GM12878 (cell line): Measurements from ENCODE around the gene LRRN4CL. TPM values are rescaled to one million over a fixed set of nuclear protein-coding genes. Genes with fewer than 3 reads are reported as not detected.

Experiments
- ATAC-seq: fragments of 200-7000 bp; cut with Tn5 transposase; 3 replicates; pipeline ENCODE4 v1.9.1; 2020; ENCODE audit warnings: mild to moderate bottlenecking, moderate library complexity
- BruUV-seq: library from RNA; stranded (reverse); fragments of 400-500 nt; replicated peaks from 2 replicates; lab custom pipeline; 2021; lab: Mats Ljungman, UMichigan
- CTCF ChIA-PET: fragments of 300-600 bp; sonication (Branson Sonifier 250); formaldehyde crosslinking; extraction: SDS; loops from one replicate; lab custom pipeline; 2021; ENCODE audit warnings: inconsistent platforms; lab: Yijun Ruan, JAX
- POLR2A ChIA-PET: fragments of 350-600 bp; formaldehyde crosslinking; extraction: SDS; loops from one replicate; lab custom pipeline; 2021; ENCODE audit warnings: inconsistent platforms; lab: Charles Lee
- RAD21 ChIA-PET: fragments of 300-600 bp; sonication (Branson Sonifier 250); formaldehyde crosslinking; loops from one replicate; lab custom pipeline; 2023; ENCODE audit warnings: antibody characterized with exemption; ENCODE audit not compliant: unreplicated experiment; lab: Charles Lee
- SMC1A ChIA-PET: fragments of 300-600 bp; sonication (Branson Sonifier 250); formaldehyde crosslinking; loops from one replicate; lab custom pipeline; 2023; ENCODE audit not compliant: unreplicated experiment, uncharacterized antibody; lab: Charles Lee
- DNase-seq: peaks from one replicate; pipeline ENCODE4 v3.0.0-alpha.2; 2011; ENCODE audit warnings: low read depth, low spot score
- FAIRE-seq: peaks from 3 replicates; lab custom pipeline; 2011; peaks lifted over from hg19 to GRCh38; lab: Jason Lieb, UNC
- H2AFZ ChIP-seq: 2 replicates; pipeline ENCODE4 v1.6.0; 2011; ENCODE audit warnings: low read depth, low read length, control low read depth; ENCODE audit not compliant: control insufficient read depth
- H3K27ac ChIP-seq: 2 replicates; pipeline ENCODE4 v1.5.1; 2011; ENCODE audit warnings: control low read depth; ENCODE audit not compliant: control insufficient read depth, insufficient read depth
- H3K27me3 ChIP-seq, 2 experiments: replicated peaks in 1 of 2; 2 replicates each; pipeline versions ENCODE4 v1.6.0 to v1.6.1; 2011; ENCODE audit warnings: low read length in 1 of 2; ENCODE audit not compliant: control insufficient read depth in 2 of 2, insufficient read depth in 2 of 2
- H3K36me3 ChIP-seq, 2 experiments: 2 replicates each; pipeline ENCODE4 v1.5.1; 2011; ENCODE audit warnings: low read length in 1 of 2; ENCODE audit not compliant: control insufficient read depth in 2 of 2, insufficient read depth in 2 of 2
- H3K4me1 ChIP-seq: 2 replicates; pipeline ENCODE4 v1.6.1; 2011; ENCODE audit warnings: mild to moderate bottlenecking, low read length, moderate library complexity, mixed read lengths; ENCODE audit not compliant: control insufficient read depth, insufficient read depth
- H3K4me2 ChIP-seq: 2 replicates; pipeline ENCODE4 v1.6.0; 2011; ENCODE audit warnings: control low read depth; ENCODE audit not compliant: control insufficient read depth, insufficient read depth
- H3K4me3 ChIP-seq: fragments of 200-600 bp; sonication (generic); 2 replicates; pipeline ENCODE4 v1.5.1; 2016
- H3K79me2 ChIP-seq: 2 replicates; pipeline ENCODE4 v1.6.0; 2011; ENCODE audit warnings: low read length; ENCODE audit not compliant: control insufficient read depth, insufficient read depth
- H3K9ac ChIP-seq: 2 replicates; pipeline ENCODE4 v1.8.0; 2011; ENCODE audit warnings: low read length, control low read depth, mixed read lengths; ENCODE audit not compliant: control insufficient read depth, insufficient read depth
- H3K9me3 ChIP-seq: replicated peaks from 3 replicates; pipeline ENCODE4 v1.5.1; 2011; ENCODE audit warnings: mild to moderate bottlenecking, low read length; ENCODE audit not compliant: control insufficient read depth, insufficient read depth
- H4K20me1 ChIP-seq: 2 replicates; pipeline ENCODE4 v1.6.0; 2011; ENCODE audit not compliant: control insufficient read depth, insufficient read depth
- BHLHE40 ChIP-seq, 2 experiments: fragments of 450-650 bp in 1 of 2; IDR thresholded peaks; 2 replicates each; pipeline ENCODE4 v1.6.1; 2011 to 2017; ENCODE audit warnings: low read depth in 2 of 2, borderline replicate concordance in 1 of 2, improper control_type of control experiment in 1 of 2, low read length in 1 of 2, mild to moderate bottlenecking in 1 of 2
- BRCA1 ChIP-seq: IDR thresholded peaks from 2 replicates; pipeline ENCODE4 v1.6.1; 2011; ENCODE audit warnings: low read depth, low read length, improper control_type of control experiment
- CBX5 ChIP-seq: sonication (generic); IDR thresholded peaks from 2 replicates; pipeline ENCODE4 v1.6.1; 2016; ENCODE audit warnings: low read depth, moderate library complexity, mild to moderate bottlenecking, inconsistent platforms
- DPF2 ChIP-seq: fragments of 450-650 bp; IDR thresholded peaks from 2 replicates; pipeline ENCODE4 v1.6.1; 2017; ENCODE audit warnings: mild to moderate bottlenecking
- ETV6 ChIP-seq, 2 experiments: fragments of 450-650 bp in 1 of 2; IDR thresholded peaks in 1 of 2; conservative IDR thresholded peaks in 1 of 2; 2 replicates each; pipeline ENCODE4 v1.6.1; 2014; ENCODE audit warnings: antibody characterized with exemption in 1 of 2, borderline replicate concordance in 1 of 2, low read depth in 1 of 2, mild to moderate bottlenecking in 1 of 2, moderate library complexity in 1 of 2
- KDM1A ChIP-seq: fragments of 200-600 bp; sonication (generic); IDR thresholded peaks from 2 replicates; pipeline ENCODE4 v1.6.1; 2016; ENCODE audit warnings: borderline replicate concordance
- POLR2AphosphoS5 ChIP-seq: IDR thresholded peaks from 2 replicates; pipeline ENCODE4 v1.6.1; 2011; ENCODE audit warnings: mild to moderate bottlenecking, low read length, inconsistent platforms
- RFX5 ChIP-seq: IDR thresholded peaks from 2 replicates; pipeline ENCODE4 v1.6.1; 2011; ENCODE audit warnings: low read depth, low read length, improper control_type of control experiment
- SMARCA5 ChIP-seq: fragments of 450-650 bp; IDR thresholded peaks from 2 replicates; pipeline ENCODE4 v1.6.1; 2017; ENCODE audit warnings: mild to moderate bottlenecking
- WRNIP1 ChIP-seq: IDR thresholded peaks from 2 replicates; pipeline ENCODE4 v1.6.1; 2011; ENCODE audit warnings: low read depth, low read length, improper control_type of control experiment, borderline replicate concordance
- YY1 ChIP-seq: IDR thresholded peaks from 2 replicates; pipeline ENCODE4 v1.6.1; 2011; ENCODE audit warnings: low read depth, mild to moderate bottlenecking, low read length
- ZNF24 ChIP-seq: fragments of 450-650 bp; IDR thresholded peaks from 2 replicates; pipeline ENCODE4 v1.6.1; 2017; ENCODE audit warnings: antibody characterized with exemption, mild to moderate bottlenecking
- WGBS: methylation state at CpG from one replicate; pipeline ENCODE4 v1.1.6; 2016; ENCODE audit warnings: low lambda C conversion rate; ENCODE audit not compliant: insufficient replicate concordance, insufficient coverage; ENCODE audit errors: missing lambda C conversion rate; 5-methylcytosine and 5-hydroxymethylcytosine counted together
- in situ Hi-C: fragments of 300-500 bp; cut with MboI; formaldehyde crosslinking; loops from 9 replicates; pipeline ENCODE4 v1.14.3; 2018; ENCODE audit warnings: mixed read lengths
- intact Hi-C: fragments of 100-400 bp; cut with micrococcal nuclease; formaldehyde crosslinking; loops from one replicate; pipeline ENCODE4 v1.14.2; 2022; ENCODE audit not compliant: unreplicated experiment
- polyA plus RNA-seq, 11 experiments: library from polyadenylated mRNA; depleted of rRNA in 4 of 11; unstranded in 6 of 11; stranded (reverse) in 5 of 11; fragments of >200 nt; fragmentation: Nextera tagmentation in 4 of 11; fragmentation: Illumina TruSeq in 1 of 11; extraction: Ambion mirVana in 4 of 11; extraction: Trizol in 1 of 11; gene quantifications; 1 replicate in 1 of 11; 2 replicates in 10 of 11; pipeline versions ENCODE4 v1.2.1 to v1.2.3, GENCODE V29; 2011 to 2016; ENCODE audit warnings: inconsistent platforms in 2 of 11, missing spikeins in 2 of 11, low read depth in 1 of 11
- total RNA-seq, 4 experiments: library from RNA; depleted of rRNA in 3 of 4; stranded (reverse); fragments of >200 nt in 3 of 4; fragmentation: Illumina TruSeq in 1 of 4; extraction: Trizol in 1 of 4; gene quantifications; 2 replicates each; pipeline versions ENCODE4 v1.2.1 to v1.2.3, GENCODE V29; 2013 to 2021
- TF ChIP-seq, protein P1 (sequence below): fragments of 450-650 bp; IDR thresholded peaks from 2 replicates; pipeline ENCODE4 v1.6.1; 2014; ENCODE audit warnings: mild to moderate bottlenecking
- TF ChIP-seq, protein P2 (sequence below): fragments of 450-650 bp; IDR thresholded peaks from 2 replicates; pipeline ENCODE4 v1.6.1; 2017; ENCODE audit warnings: mild to moderate bottlenecking, low read depth, inconsistent platforms; ENCODE audit not compliant: poor library complexity, severe bottlenecking
- TF ChIP-seq, protein P3 (sequence below): IDR thresholded peaks from 2 replicates; pipeline ENCODE4 v1.6.1; 2011; ENCODE audit warnings: mild to moderate bottlenecking, low read depth, low read length, moderate library complexity; ENCODE audit not compliant: insufficient replicate concordance
- TF ChIP-seq, protein P4 (sequence below), 3 experiments: IDR thresholded peaks in 2 of 3; conservative IDR thresholded peaks in 1 of 3; 2 replicates each; pipeline ENCODE4 v1.5.1; 2011; ENCODE audit warnings: low read depth in 3 of 3, low read length in 3 of 3, mild to moderate bottlenecking in 3 of 3, control low read depth in 2 of 3, moderate library complexity in 2 of 3, inconsistent platforms in 1 of 3, mixed read lengths in 1 of 3; ENCODE audit not compliant: control insufficient read depth in 2 of 3, insufficient read depth in 1 of 3; ENCODE audit errors: extremely low read depth in 1 of 3

LRRN4CL gene
- total and polyA plus RNA-seq, 10 of the 15 experiments (the other 5 are each of a cell fraction or from before 2014, with no cell fraction given) = 0.01 to 0.06 TPM; not detected in 8

DNA sequence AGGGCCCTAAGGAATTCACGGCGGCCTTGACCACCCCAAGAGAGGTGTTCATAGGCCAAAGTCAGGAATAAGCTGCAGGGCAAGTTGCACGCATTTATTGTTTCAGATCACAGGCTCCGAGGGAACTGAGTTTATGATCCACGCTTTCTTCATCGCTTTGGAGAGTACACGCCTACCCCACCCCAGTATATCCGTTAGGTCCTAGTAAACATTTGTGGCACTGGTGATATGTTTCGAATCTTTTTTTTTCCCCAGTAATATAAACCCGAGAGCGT, 43.7 kb downstream of the LRRN4CL start:
- CTCF ChIA-PET = interaction anchor here (0.8 to 1.6 kb wide), 5 partner anchors 19 to 54 kb away, joined by 3 to 7 read pairs (median 5); partner anchors contain the start of genes C11orf98, CSKMT and TUT1
- in situ Hi-C loops (no loop called here), intact Hi-C loops (no loop called here)
- Histone ChIP-seq H3K27me3 (no peaks in the 10 kb centered on the region), H3K4me3 (peak overlapping the region; percentile 98), H3K27ac (peak overlapping the region; percentile 93), H3K9ac (peak overlapping the region; percentile 98), H4K20me1 (no peaks in the 10 kb centered on the region; the same call in 1 of the 2 replicates), H3K36me3 (peaks cover 10 to 13% of the 10 kb centered on the region in 2 experiments; a peak in 3 of 4 replicates), H3K9me3 (no peaks in the 10 kb centered on the region), H3K79me2 (peaks cover 37% of the 10 kb centered on the region), H3K4me1 (peaks cover 4% of the 10 kb centered on the region; the same call in 1 of the 2 replicates), H2AFZ (no peak overlapping the region; the same call in 1 of the 2 replicates), H3K4me2 (peak overlapping the region; percentile 93)
- FAIRE-seq (no peak), DNase-seq (no peak), ATAC-seq (peak; percentile 3)
- no peak for TF ChIP-seq KDM1A
- TF ChIP-seq, protein P1, sequence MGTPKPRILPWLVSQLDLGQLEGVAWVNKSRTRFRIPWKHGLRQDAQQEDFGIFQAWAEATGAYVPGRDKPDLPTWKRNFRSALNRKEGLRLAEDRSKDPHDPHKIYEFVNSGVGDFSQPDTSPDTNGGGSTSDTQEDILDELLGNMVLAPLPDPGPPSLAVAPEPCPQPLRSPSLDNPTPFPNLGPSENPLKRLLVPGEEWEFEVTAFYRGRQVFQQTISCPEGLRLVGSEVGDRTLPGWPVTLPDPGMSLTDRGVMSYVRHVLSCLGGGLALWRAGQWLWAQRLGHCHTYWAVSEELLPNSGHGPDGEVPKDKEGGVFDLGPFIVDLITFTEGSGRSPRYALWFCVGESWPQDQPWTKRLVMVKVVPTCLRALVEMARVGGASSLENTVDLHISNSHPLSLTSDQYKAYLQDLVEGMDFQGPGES = no peak
- TF ChIP-seq DPF2 = no peak
- TF ChIP-seq, protein P2, sequence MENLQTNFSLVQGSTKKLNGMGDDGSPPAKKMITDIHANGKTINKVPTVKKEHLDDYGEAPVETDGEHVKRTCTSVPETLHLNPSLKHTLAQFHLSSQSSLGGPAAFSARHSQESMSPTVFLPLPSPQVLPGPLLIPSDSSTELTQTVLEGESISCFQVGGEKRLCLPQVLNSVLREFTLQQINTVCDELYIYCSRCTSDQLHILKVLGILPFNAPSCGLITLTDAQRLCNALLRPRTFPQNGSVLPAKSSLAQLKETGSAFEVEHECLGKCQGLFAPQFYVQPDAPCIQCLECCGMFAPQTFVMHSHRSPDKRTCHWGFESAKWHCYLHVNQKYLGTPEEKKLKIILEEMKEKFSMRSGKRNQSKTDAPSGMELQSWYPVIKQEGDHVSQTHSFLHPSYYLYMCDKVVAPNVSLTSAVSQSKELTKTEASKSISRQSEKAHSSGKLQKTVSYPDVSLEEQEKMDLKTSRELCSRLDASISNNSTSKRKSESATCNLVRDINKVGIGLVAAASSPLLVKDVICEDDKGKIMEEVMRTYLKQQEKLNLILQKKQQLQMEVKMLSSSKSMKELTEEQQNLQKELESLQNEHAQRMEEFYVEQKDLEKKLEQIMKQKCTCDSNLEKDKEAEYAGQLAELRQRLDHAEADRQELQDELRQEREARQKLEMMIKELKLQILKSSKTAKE = no peak
- no peak for TF ChIP-seq RFX5
- no peak for TF ChIP-seq CBX5
- TF ChIP-seq, protein P3, sequence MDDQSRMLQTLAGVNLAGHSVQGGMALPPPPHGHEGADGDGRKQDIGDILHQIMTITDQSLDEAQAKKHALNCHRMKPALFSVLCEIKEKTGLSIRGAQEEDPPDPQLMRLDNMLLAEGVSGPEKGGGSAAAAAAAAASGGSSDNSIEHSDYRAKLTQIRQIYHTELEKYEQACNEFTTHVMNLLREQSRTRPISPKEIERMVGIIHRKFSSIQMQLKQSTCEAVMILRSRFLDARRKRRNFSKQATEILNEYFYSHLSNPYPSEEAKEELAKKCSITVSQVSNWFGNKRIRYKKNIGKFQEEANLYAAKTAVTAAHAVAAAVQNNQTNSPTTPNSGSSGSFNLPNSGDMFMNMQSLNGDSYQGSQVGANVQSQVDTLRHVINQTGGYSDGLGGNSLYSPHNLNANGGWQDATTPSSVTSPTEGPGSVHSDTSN = no peak
- no peak for TF ChIP-seq BRCA1
- no peak for TF ChIP-seq ZNF24
- no peak for TF ChIP-seq WRNIP1
- TF ChIP-seq YY1 = no peak
- TF ChIP-seq, protein P4, sequence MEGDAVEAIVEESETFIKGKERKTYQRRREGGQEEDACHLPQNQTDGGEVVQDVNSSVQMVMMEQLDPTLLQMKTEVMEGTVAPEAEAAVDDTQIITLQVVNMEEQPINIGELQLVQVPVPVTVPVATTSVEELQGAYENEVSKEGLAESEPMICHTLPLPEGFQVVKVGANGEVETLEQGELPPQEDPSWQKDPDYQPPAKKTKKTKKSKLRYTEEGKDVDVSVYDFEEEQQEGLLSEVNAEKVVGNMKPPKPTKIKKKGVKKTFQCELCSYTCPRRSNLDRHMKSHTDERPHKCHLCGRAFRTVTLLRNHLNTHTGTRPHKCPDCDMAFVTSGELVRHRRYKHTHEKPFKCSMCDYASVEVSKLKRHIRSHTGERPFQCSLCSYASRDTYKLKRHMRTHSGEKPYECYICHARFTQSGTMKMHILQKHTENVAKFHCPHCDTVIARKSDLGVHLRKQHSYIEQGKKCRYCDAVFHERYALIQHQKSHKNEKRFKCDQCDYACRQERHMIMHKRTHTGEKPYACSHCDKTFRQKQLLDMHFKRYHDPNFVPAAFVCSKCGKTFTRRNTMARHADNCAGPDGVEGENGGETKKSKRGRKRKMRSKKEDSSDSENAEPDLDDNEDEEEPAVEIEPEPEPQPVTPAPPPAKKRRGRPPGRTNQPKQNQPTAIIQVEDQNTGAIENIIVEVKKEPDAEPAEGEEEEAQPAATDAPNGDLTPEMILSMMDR (IDR thresholded peaks at IDR 0.05 in 2 of 3, conservative IDR thresholded peaks at IDR 0.05 in 1 of 3; ENCODE audit: control insufficient read depth in 2 of 3, extremely low read depth in 1 of 3, insufficient read depth in 1 of 3, low read depth in 3 of 3, low read length in 3 of 3) = no peak
- no peak for TF ChIP-seq BHLHE40 (IDR thresholded peaks at IDR 0.05; ENCODE audit: borderline replicate concordance in 1 of 2, low read depth in 2 of 2, low read length in 1 of 2)
- TF ChIP-seq SMARCA5 = no peak
- TF ChIP-seq POLR2AphosphoS5 = no peak
- TF ChIP-seq ETV6 (conservative IDR thresholded peaks at IDR 0.05 in 1 of 2, IDR thresholded peaks at IDR 0.05 in 1 of 2; ENCODE audit: borderline replicate concordance in 1 of 2, low read depth in 1 of 2) = no peak
- BruUV-seq = no TSS peak
- 9% methylated on average over 11 of the region's 11 CpGs for WGBS
- SMC1A ChIA-PET = interaction anchor here (1.2 to 3.1 kb wide), 4 partner anchors 10 to 82 kb away, joined by 3 to 9 read pairs (median 4); partner anchors contain the start of genes C11orf98, CSKMT, HNRNPUL2 and TTC9C
- RAD21 ChIA-PET = interaction anchor here (0.6 to 1.6 kb wide), 5 partner anchors 19 to 222 kb away, joined by 3 to 9 read pairs (median 3); partner anchors contain the start of genes B3GAT3, C11orf98, CSKMT and LBHD1
- POLR2A ChIA-PET = interaction anchor here (1.3 to 14.6 kb wide), 6 partner anchors 11 to 82 kb away, joined by 6 to 295 read pairs (median 10); partner anchors contain the start of genes B3GAT3, C11orf98, CSKMT and HNRNPUL2
